Mesothelial cell of epicardium (in vitro differentiated cells): Measurements from ENCODE around the gene CHST11. TPM values are rescaled to one million over a fixed set of nuclear protein-coding genes. Genes with fewer than 3 reads are reported as not detected.

Source experiments
- DNase-seq, 2 experiments: peaks; one replicate each; pipeline ENCODE4 v3.0.0; 2021; ENCODE audit warnings: low spot score in 2 of 2; ENCODE audit not compliant: unreplicated experiment in 2 of 2
- H3K27ac Mint-ChIP-seq: 2 replicates; pipeline ENCODE4 v1.8.0; 2021; ENCODE audit warnings: mixed read lengths
- H3K27me3 Mint-ChIP-seq: 2 replicates; pipeline ENCODE4 v1.8.0; 2021; ENCODE audit warnings: low read depth, mixed read lengths
- H3K36me3 Mint-ChIP-seq: 2 replicates; pipeline ENCODE4 v1.8.0; 2021; ENCODE audit warnings: mixed read lengths
- H3K4me1 Mint-ChIP-seq: 2 replicates; pipeline ENCODE4 v1.8.0; 2021; ENCODE audit warnings: mixed read lengths
- H3K4me3 Mint-ChIP-seq: 2 replicates; pipeline ENCODE4 v1.8.0; 2021; ENCODE audit warnings: mild to moderate bottlenecking, moderate library complexity, mixed read lengths
- H3K9me3 Mint-ChIP-seq: 2 replicates; pipeline ENCODE4 v1.8.0; 2021; ENCODE audit warnings: mixed read lengths
- CTCF ChIP-seq: fragments of 200-600 bp; sonication (generic); IDR thresholded peaks from one replicate; pipeline ENCODE4 v1.5.0; 2021; ENCODE audit warnings: antibody characterized with exemption; ENCODE audit not compliant: unreplicated experiment
- total RNA-seq: library from RNA; stranded (reverse); gene quantifications from 3 replicates; pipeline ENCODE4 v1.2.1, GENCODE V29; 2021

CHST11 gene
- total RNA-seq, 1 donor from 2014 or later: 15.0 TPM

DNA sequence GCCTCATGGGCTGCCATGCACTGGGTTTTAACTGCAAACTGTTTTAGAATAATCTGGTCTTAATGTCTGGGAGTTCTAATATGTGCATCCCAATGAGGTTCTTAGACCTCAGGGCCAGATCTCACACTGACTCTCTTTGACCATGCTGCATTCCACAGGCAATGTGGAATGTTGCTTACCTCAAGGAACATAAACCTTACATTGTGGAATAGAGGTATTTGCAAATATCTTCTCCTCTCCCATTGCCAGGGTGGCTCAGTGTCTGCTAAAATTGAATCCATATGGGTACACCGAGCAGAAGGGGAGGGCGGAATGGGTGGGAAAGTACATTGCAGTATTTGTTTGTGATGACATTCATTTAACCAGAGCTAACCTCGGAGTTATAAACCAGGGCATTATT is 78.6 kb downstream of the CHST11 start:
- no peaks in the 10 kb centered on the region for H3K36me3 Mint-ChIP-seq
- H3K27me3 Mint-ChIP-seq: no peaks in the 10 kb centered on the region
- peak overlapping the region; percentile 84 for H3K27ac Mint-ChIP-seq
- no peak for TF ChIP-seq CTCF
- peaks cover 13% of the 10 kb centered on the region for H3K4me1 Mint-ChIP-seq
- H3K4me3 Mint-ChIP-seq: no peak overlapping the region
- DNase-seq: no peak
- H3K9me3 Mint-ChIP-seq: no peaks in the 10 kb centered on the region

DNA sequence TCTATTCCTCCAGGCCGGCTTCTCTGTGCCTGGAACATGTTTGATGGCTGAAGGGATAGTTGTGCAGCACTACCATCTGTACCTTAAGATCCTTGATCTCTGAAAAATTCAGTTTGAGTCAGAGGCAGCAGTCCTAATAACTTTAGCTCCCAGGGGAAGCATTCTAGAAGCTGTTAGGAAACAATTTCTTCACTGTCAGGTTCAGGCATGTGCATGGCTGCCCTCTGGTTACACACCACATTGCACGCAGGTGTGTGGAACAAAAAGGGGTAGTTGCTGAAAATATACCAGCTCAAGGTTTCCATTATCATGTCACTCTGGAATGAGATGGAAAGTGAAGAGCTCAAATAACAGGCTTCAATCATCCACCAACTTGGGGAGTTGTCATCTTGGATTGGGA is 80.1 kb downstream of the CHST11 start:
- peaks cover 2% of the 10 kb centered on the region for H3K27me3 Mint-ChIP-seq
- no peak for DNase-seq
- no peaks in the 10 kb centered on the region for H3K36me3 Mint-ChIP-seq

DNA sequence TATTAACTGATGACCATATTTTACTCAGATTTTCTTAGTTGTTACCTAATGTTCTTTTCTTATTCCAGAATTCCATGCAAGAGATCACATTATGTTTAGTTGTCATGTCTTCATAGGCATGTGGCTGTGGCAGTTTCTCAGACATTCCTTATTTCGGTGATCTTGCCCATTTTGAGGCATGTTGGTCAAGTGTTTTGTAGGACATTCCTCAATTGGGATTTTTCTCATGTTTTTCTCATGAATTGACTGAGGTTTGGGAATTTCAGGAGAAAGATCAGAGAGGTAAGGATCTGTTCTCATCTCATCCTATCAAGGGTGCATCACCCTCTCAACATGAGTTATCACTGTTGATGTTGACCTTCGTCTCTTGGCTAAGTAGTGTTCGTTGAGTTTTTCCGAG is 81.3 kb downstream of the CHST11 start:
- H3K36me3 Mint-ChIP-seq: no peaks in the 10 kb centered on the region
- TF ChIP-seq CTCF: no peak
- no peak for DNase-seq
- H3K9me3 Mint-ChIP-seq: no peaks in the 10 kb centered on the region
- no peak overlapping the region for H3K27ac Mint-ChIP-seq
- no peak overlapping the region for H3K4me3 Mint-ChIP-seq
- peaks cover 2% of the 10 kb centered on the region for H3K27me3 Mint-ChIP-seq
- H3K4me1 Mint-ChIP-seq: peaks cover 21% of the 10 kb centered on the region

More for the DNA sequence above, 80.1 kb downstream of the CHST11 start:
- Mint-ChIP-seq H3K9me3 (no peaks in the 10 kb centered on the region), H3K4me1 (peaks cover 21% of the 10 kb centered on the region), H3K4me3 (no peak overlapping the region), H3K27ac (no peak overlapping the region)
- no peak for TF ChIP-seq CTCF

GRCh38 chr12:104538891-104539462 is 82.2 kb downstream of the CHST11 start:
- Mint-ChIP-seq H3K4me1 (peaks cover 21% of the 10 kb centered on the region), H3K27ac (no peak overlapping the region), H3K9me3 (no peaks in the 10 kb centered on the region), H3K27me3 (peaks cover 2% of the 10 kb centered on the region), H3K36me3 (no peaks in the 10 kb centered on the region), H3K4me3 (no peak overlapping the region)
- no peak for TF ChIP-seq CTCF
- DNase-seq: no peak

DNA sequence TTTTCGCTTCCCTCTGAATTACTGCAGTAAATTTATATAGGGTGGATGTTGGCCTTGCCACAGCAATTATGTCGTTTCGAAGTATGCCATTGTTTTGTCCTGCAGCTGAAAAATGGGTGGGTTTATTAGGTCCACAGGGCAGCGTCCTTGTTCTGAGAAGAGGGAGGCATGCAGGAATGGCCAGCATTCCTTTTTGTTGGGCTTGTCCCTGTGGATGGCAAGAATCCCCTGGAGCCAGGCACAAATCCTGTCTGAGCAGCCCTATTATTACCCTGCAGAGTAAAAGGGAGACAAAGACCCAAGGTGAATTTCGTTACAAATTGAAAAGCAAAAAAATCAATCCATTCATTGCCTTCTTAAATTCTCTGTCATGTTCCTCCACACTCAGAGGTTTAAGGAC is 88.1 kb downstream of the CHST11 start:
- no peak for DNase-seq
- Mint-ChIP-seq H3K36me3 (no peaks in the 10 kb centered on the region), H3K27ac (no peak overlapping the region), H3K4me1 (peaks cover 8% of the 10 kb centered on the region), H3K4me3 (no peak overlapping the region), H3K9me3 (peaks cover 5% of the 10 kb centered on the region), H3K27me3 (peaks cover 2% of the 10 kb centered on the region)
- no peak for TF ChIP-seq CTCF

GRCh38 chr12:104546575-104546974 is 89.8 kb downstream of the CHST11 start:
- no peak for TF ChIP-seq CTCF
- H3K4me3 Mint-ChIP-seq: no peak overlapping the region
- no peak for DNase-seq
- no peaks in the 10 kb centered on the region for H3K4me1 Mint-ChIP-seq
- H3K36me3 Mint-ChIP-seq: no peaks in the 10 kb centered on the region
- no peaks in the 10 kb centered on the region for H3K27me3 Mint-ChIP-seq
- peaks cover 5% of the 10 kb centered on the region for H3K9me3 Mint-ChIP-seq
- H3K27ac Mint-ChIP-seq: no peak overlapping the region
